Uterus (tissue), 4 donors: ENCODE results near the gene SPTBN4. TPM values are rescaled to one million over a fixed set of nuclear protein-coding genes. Genes with fewer than 3 reads are reported as not detected.
A peak's percentile ranks its signal among the peaks of the same experiment; 100 is the strongest.
"Not testable (repeated sequence)": the region's sequence is repeated elsewhere in the genome, so short reads cannot be mapped to it uniquely, and the experiment has no call there.

Experiments
- DNase-seq, 2 donors: peaks; one replicate each; pipeline ENCODE4 v3.0.0-alpha.2; 2019 to 2020
- H3K27ac ChIP-seq, 2 donors: fragments of 200-600 bp; sonication (generic); 1 replicate in 1 of 2; 2 replicates in 1 of 2; pipeline ENCODE4 v1.5.1; 2016 to 2018
- H3K27me3 ChIP-seq, 2 donors: fragments of 200-600 bp; sonication (generic); one replicate each; pipeline ENCODE4 v1.5.1; 2018 to 2019; ENCODE audit warnings: control low read depth in 1 of 2
- H3K36me3 ChIP-seq, 2 donors: fragments of 200-600 bp; sonication (generic); one replicate each; pipeline ENCODE4 v1.5.1; 2019; ENCODE audit warnings: control low read depth in 1 of 2
- H3K4me1 ChIP-seq, 2 donors: fragments of 200-600 bp; sonication (generic); one replicate each; pipeline ENCODE4 v1.5.1; 2018 to 2019; ENCODE audit warnings: control low read depth in 1 of 2
- H3K4me3 ChIP-seq, 2 donors: fragments of 200-600 bp; sonication (generic); 1 replicate in 1 of 2; 2 replicates in 1 of 2; pipeline ENCODE4 v1.5.1; 2018 to 2019; ENCODE audit warnings: mild to moderate bottlenecking in 1 of 2
- H3K9me3 ChIP-seq, 2 donors: fragments of 200-600 bp; sonication (generic); one replicate each; pipeline ENCODE4 v1.5.1; 2019; ENCODE audit warnings: control low read depth in 1 of 2
- POLR2A ChIP-seq, 2 donors: fragments of 450-650 bp; IDR thresholded peaks; one replicate each; pipeline ENCODE4 v1.6.1; 2016; ENCODE audit warnings: antibody characterized with exemption in 2 of 2, mild to moderate bottlenecking in 1 of 2, moderate library complexity in 1 of 2
- intact Hi-C: fragments of 100-400 bp; cut with DNase I; formaldehyde crosslinking; loops from one replicate; pipeline ENCODE4 v1.15.1; 2023; ENCODE audit warnings: low total_unique reads
- total RNA-seq, 4 donors: library from RNA; depleted of rRNA in 3 of 4; stranded (reverse); fragments of >200 nt in 3 of 4; gene quantifications; one replicate each; pipeline versions ENCODE4 v1.1.0 to v1.2.4, GENCODE V29; 2014 to 2023
- TF ChIP-seq, protein P1 (sequence below), 4 experiments: fragments of 200-600 bp in 2 of 4; fragments of 450-650 bp in 2 of 4; sonication (generic) in 2 of 4; IDR thresholded peaks; one replicate each; pipeline ENCODE4 v1.5.1; 2016 to 2019; ENCODE audit warnings: antibody characterized with exemption in 4 of 4, mild to moderate bottlenecking in 2 of 4, moderate library complexity in 1 of 4
- donor health status: DM: yes; HTN: yes; CAD: no.

The SPTBN4 gene
- total RNA-seq, 4 donors from 2014 or later, result 3.1 to 7.0 (median 5.3) TPM; not detected in 1

- H3K4me1 ChIP-seq, result no peaks in the 10 kb centered on the region
- TF ChIP-seq POLR2A (IDR thresholded peaks at IDR 0.05), result no peak
- TF ChIP-seq, protein P1, sequence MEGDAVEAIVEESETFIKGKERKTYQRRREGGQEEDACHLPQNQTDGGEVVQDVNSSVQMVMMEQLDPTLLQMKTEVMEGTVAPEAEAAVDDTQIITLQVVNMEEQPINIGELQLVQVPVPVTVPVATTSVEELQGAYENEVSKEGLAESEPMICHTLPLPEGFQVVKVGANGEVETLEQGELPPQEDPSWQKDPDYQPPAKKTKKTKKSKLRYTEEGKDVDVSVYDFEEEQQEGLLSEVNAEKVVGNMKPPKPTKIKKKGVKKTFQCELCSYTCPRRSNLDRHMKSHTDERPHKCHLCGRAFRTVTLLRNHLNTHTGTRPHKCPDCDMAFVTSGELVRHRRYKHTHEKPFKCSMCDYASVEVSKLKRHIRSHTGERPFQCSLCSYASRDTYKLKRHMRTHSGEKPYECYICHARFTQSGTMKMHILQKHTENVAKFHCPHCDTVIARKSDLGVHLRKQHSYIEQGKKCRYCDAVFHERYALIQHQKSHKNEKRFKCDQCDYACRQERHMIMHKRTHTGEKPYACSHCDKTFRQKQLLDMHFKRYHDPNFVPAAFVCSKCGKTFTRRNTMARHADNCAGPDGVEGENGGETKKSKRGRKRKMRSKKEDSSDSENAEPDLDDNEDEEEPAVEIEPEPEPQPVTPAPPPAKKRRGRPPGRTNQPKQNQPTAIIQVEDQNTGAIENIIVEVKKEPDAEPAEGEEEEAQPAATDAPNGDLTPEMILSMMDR (IDR thresholded peaks at IDR 0.05), result no peak
- H3K4me3 ChIP-seq, result no peak overlapping the region
- DNase-seq, result no peak
- no peaks in the 10 kb centered on the region for H3K36me3 ChIP-seq
- H3K27me3 ChIP-seq, result no peaks in the 10 kb centered on the region
- intact Hi-C loops, result no loop called here
- no peak overlapping the region for H3K27ac ChIP-seq
- no peaks in the 10 kb centered on the region for H3K9me3 ChIP-seq
Measured at GRCh38 chr19:40621283-40621682, 154.5 kb downstream of the SPTBN4 start.

DNA sequence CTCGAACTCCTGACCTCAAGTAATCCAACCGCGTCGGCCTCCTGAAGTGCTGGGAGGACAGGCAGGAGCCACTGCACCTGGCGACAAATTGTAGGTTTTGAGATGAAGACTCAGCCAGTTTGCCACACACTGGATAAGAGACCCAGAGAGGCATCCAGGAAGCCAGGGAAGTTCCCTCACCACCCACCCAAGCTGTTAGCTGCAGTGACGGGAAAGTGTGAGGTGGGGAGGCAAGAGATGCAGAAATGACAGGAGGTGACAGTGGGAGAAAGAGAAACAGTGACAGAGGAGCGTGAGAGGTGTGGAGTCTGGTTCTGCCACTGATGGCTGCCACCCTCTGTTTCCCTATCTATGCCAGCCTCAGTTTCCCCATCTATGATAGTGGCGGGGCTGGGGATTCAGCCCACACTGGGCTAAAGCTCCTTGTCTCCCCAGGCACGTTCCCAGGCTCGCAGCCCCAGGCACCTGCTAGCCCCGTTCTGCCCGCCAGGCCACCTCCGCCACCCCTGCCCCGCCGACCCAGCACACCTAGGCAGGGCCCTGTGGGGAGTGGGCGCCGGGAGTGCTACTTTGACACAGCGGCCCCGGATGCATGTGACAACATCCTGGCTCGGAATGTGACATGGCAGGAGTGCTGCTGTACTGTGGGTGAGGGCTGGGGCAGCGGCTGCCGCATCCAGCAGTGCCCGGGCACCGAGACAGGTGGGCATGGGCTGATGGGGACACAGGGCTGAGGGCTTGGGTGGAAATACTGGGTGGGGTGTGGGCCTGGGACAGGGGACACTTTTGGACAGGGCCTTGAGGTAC, 155.4 kb downstream of the SPTBN4 start:
- TF ChIP-seq, protein P1 (IDR thresholded peaks at IDR 0.05), result no peak
- no peak for TF ChIP-seq POLR2A (IDR thresholded peaks at IDR 0.05)
- DNase-seq, result no peak
- no peaks in the 10 kb centered on the region for H3K9me3 ChIP-seq
- no peak overlapping the region for H3K4me3 ChIP-seq
- no peaks in the 10 kb centered on the region for H3K4me1 ChIP-seq
- intact Hi-C loops, result no loop called here
- H3K27ac ChIP-seq, result no peak overlapping the region
- no peaks in the 10 kb centered on the region for H3K27me3 ChIP-seq
- no peaks in the 10 kb centered on the region for H3K36me3 ChIP-seq

GRCh38 chr19:40622773-40623075, 155.9 kb downstream of the SPTBN4 start:
- H3K27me3 ChIP-seq, result no peaks in the 10 kb centered on the region
- no peak overlapping the region for H3K27ac ChIP-seq
- H3K4me1 ChIP-seq, result no peaks in the 10 kb centered on the region
- H3K4me3 ChIP-seq, result no peak overlapping the region
- intact Hi-C loops, result no loop called here
- H3K36me3 ChIP-seq, result no peaks in the 10 kb centered on the region
- TF ChIP-seq, protein P1 (IDR thresholded peaks at IDR 0.05), result no peak
- no peak for TF ChIP-seq POLR2A (IDR thresholded peaks at IDR 0.05)
- peak in 1 of 2 donors; percentile 39 for DNase-seq
- H3K9me3 ChIP-seq, result no peaks in the 10 kb centered on the region

DNA sequence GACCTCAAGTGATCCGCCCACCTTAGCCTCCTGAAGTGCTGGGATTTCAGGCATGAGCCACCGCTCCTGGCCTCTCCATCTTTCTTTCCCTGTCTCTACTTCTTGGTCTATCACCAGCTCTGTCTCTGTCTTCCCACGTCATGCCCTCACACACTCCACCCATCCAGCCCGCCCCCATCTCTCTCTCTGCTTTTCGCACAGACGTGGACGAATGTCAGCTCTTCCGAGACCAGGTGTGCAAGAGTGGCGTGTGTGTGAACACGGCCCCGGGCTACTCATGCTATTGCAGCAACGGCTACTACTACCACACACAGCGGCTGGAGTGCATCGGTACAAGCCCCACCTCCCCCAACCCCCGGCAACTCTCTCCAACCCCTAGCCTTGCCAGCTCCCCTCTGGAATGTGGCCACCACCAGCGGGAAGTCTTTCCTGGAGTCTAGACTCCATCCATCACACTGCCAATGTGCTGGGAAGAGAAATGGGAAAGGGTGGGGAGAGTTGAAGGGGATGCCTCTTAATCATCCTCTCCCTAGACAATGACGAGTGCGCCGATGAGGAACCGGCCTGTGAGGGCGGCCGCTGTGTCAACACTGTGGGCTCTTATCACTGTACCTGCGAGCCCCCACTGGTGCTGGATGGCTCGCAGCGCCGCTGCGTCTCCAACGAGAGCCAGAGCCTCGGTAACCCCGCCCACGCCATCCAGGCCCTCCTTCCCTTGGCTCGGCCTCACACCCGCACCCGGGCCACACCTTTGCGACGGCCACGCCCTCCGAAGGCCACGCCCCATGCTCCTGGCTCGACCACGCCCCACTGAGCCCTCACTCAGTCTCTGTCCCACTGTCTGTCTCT, 156.8 kb downstream of the SPTBN4 start:
- DNase-seq, result peak; percentile 24 to 41
- H3K9me3 ChIP-seq, result no peaks in the 10 kb centered on the region
- intact Hi-C loops, result no loop called here

DNA sequence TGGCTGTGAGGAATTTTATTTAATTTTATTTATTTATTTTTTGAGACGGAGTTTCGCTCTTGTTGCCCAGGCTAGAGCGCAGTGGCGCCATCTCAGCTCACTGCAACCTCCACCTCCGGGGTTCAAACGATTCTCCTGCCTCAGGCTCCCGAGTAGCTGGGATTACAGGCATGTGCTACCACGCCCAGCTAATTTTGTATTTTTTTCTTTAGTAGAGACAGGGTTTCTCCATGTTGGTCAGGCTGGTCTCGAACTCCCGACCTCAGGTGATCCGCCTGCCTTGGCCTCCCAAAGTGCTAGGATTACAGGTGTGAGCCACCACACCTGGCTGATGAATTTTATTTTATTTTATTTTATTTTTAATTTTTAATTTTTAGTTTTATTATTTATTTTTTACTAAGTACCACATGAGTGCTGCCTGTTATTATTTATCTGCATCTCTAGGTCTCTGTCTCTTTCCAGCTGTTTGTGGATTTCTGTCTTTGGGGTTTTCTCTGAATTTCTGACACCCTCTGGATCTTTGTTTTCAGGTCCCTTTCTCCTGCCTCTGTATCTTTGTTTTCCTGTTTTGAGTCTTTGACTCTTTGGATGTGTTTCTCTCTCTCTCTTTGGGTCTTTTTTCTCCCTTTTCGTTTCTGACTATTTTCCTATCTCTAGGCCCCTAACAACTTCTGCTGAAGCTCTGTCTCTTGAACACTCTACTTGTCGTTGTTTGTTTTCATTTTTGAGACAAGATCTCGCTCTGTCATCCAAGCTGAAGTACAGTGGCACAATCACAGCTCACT, 157.8 kb downstream of the SPTBN4 start:
- intact Hi-C loops, H3K9me3 ChIP-seq, H3K4me3 ChIP-seq, DNase-seq, H3K27me3 ChIP-seq, H3K27ac ChIP-seq, H3K36me3 ChIP-seq, H3K4me1 ChIP-seq: not testable (repeated sequence)

More for the DNA sequence above, 156.8 kb downstream of the SPTBN4 start:
- H3K36me3 ChIP-seq, result no peaks in the 10 kb centered on the region
- TF ChIP-seq POLR2A (IDR thresholded peaks at IDR 0.05), result no peak
- TF ChIP-seq, protein P1 (IDR thresholded peaks at IDR 0.05), result no peak
- H3K4me3 ChIP-seq, result no peak overlapping the region
- H3K4me1 ChIP-seq, result no peaks in the 10 kb centered on the region
- H3K27me3 ChIP-seq, result no peaks in the 10 kb centered on the region
- H3K27ac ChIP-seq, result no peak overlapping the region
